Neuronal stem cell (in vitro differentiated cells): ENCODE data around the gene EMP2.

ENCODE experiments used
- DNase-seq: peaks from one replicate; pipeline ENCODE4 v3.0.0-alpha.2; 2013; ENCODE audit warnings: low spot score
- H2AFZ ChIP-seq: one replicate; pipeline ENCODE4 v1.6.1; 2013; ENCODE audit warnings: mild to moderate bottlenecking, low read length, inconsistent platforms
- H2AK5ac ChIP-seq: 2 replicates; pipeline ENCODE4 v1.6.1; 2013; ENCODE audit warnings: low read depth, mild to moderate bottlenecking, inconsistent platforms, low read length, moderate library complexity, mixed read lengths
- H2BK120ac ChIP-seq: 2 replicates; pipeline ENCODE4 v1.6.1; 2013; ENCODE audit warnings: low read depth, mild to moderate bottlenecking, inconsistent platforms, low read length, moderate library complexity, mixed read lengths
- H2BK12ac ChIP-seq: one replicate; pipeline ENCODE4 v1.6.1; 2013; ENCODE audit warnings: low read length, inconsistent platforms
- H2BK15ac ChIP-seq: 2 replicates; pipeline ENCODE4 v1.6.1; 2013; ENCODE audit warnings: mild to moderate bottlenecking, low read length, inconsistent platforms, mixed read lengths
- H2BK5ac ChIP-seq: one replicate; pipeline ENCODE4 v1.6.1; 2013; ENCODE audit warnings: inconsistent platforms, mild to moderate bottlenecking, low read length, moderate library complexity
- H3K14ac ChIP-seq: one replicate; pipeline ENCODE4 v1.6.1; 2013; ENCODE audit warnings: low read length, inconsistent platforms
- H3K18ac ChIP-seq: 2 replicates; pipeline ENCODE4 v1.6.1; 2013; ENCODE audit warnings: low read length, inconsistent platforms
- H3K23ac ChIP-seq: 2 replicates; pipeline ENCODE4 v1.6.1; 2013; ENCODE audit warnings: low read depth, mild to moderate bottlenecking, mixed read lengths, low read length, inconsistent platforms; ENCODE audit not compliant: poor library complexity
- H3K27ac ChIP-seq: replicated peaks from 3 replicates; pipeline ENCODE4 v1.5.1; 2013; ENCODE audit warnings: low read length, inconsistent platforms
- H3K27me3 ChIP-seq, 3 experiments: 2 replicates each; pipeline ENCODE4 v1.6.1; 2013; ENCODE audit warnings: low read length in 3 of 3, mild to moderate bottlenecking in 2 of 3, inconsistent platforms in 1 of 3, low read depth in 1 of 3, mixed read lengths in 1 of 3, moderate library complexity in 1 of 3; ENCODE audit not compliant: control insufficient read depth in 3 of 3, insufficient read depth in 3 of 3
- H3K36me3 ChIP-seq, 2 donors: replicated peaks in 1 of 2; 2 replicates each; pipeline ENCODE4 v1.6.1; 2013; ENCODE audit warnings: low read length in 2 of 2; ENCODE audit not compliant: control insufficient read depth in 2 of 2, insufficient read depth in 2 of 2
- H3K4ac ChIP-seq: 2 replicates; pipeline ENCODE4 v1.6.1; 2013; ENCODE audit warnings: inconsistent platforms, mild to moderate bottlenecking, low read length, moderate library complexity
- H3K4me1 ChIP-seq, 2 donors: 1 replicate in 1 of 2; 2 replicates in 1 of 2; pipeline ENCODE4 v1.6.1; 2013; ENCODE audit warnings: low read length in 2 of 2, low read depth in 1 of 2; ENCODE audit not compliant: control insufficient read depth in 2 of 2, insufficient read depth in 1 of 2
- H3K4me2 ChIP-seq: one replicate; pipeline ENCODE4 v1.6.1; 2013; ENCODE audit warnings: mild to moderate bottlenecking, low read length, inconsistent platforms; ENCODE audit not compliant: insufficient read depth, poor library complexity, severe bottlenecking
- H3K4me3 ChIP-seq, 2 donors: 2 replicates each; pipeline ENCODE4 v1.5.1; 2013; ENCODE audit warnings: low read length in 2 of 2, mild to moderate bottlenecking in 2 of 2, inconsistent platforms in 1 of 2, moderate library complexity in 1 of 2
- H3K79me1 ChIP-seq: one replicate; pipeline ENCODE4 v1.6.1; 2013; ENCODE audit warnings: low read depth, mild to moderate bottlenecking, inconsistent platforms, low read length, moderate library complexity
- H3K9ac ChIP-seq: one replicate; pipeline ENCODE4 v1.6.1; 2013; ENCODE audit warnings: mild to moderate bottlenecking, low read depth, low read length, inconsistent platforms; ENCODE audit not compliant: poor library complexity
- H3K9me3 ChIP-seq, 2 donors: replicated peaks in 1 of 2; 2 replicates each; pipeline versions ENCODE3 to v1.6.1; 2013; ENCODE audit warnings: low read length in 2 of 2, mild to moderate bottlenecking in 2 of 2, inconsistent platforms in 1 of 2, low read depth in 1 of 2, mixed read lengths in 1 of 2, moderate library complexity in 1 of 2; ENCODE audit not compliant: control insufficient read depth in 2 of 2, insufficient read depth in 1 of 2
- H4K8ac ChIP-seq: one replicate; pipeline ENCODE4 v1.6.1; 2013; ENCODE audit warnings: low read depth, mild to moderate bottlenecking, inconsistent platforms, low read length, moderate library complexity
- H4K91ac ChIP-seq: one replicate; pipeline ENCODE4 v1.6.1; 2013; ENCODE audit warnings: low read length, low read depth, mild to moderate bottlenecking, inconsistent platforms; ENCODE audit not compliant: poor library complexity
- WGBS, 2 donors: extraction: QIAGEN DNeasy Blood & Tissue Kit; methylation state at CpG; one replicate each; pipeline ENCODE4 v1.1.7; 2013; ENCODE audit warnings: missing lambda C conversion rate in 2 of 2, mixed read lengths in 1 of 2; ENCODE audit not compliant: insufficient read length in 2 of 2, insufficient replicate concordance in 1 of 2; ENCODE audit errors: extremely low coverage in 2 of 2; 5-methylcytosine and 5-hydroxymethylcytosine counted together

The EMP2 gene

DNA sequence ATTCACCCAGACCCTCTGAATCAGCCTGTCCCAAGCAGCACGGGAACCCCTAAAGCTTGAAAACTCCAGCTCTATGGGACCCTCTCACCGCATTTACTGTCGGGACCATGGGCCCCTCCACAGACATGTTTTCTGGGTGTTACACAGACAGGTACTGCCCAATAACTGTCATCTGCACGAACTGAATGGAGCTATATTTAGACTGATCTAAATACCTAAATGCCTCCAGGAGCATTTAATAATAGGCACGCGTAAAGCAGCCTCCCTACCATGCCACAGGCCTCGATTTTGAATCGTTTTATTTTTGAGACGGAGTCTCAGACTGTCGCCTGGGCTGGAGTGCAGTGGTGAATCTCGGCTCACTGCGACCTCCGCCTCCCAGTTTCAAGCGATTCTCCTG lies 49.7 kb downstream of the EMP2 start:
- Histone ChIP-seq H3K14ac (no peak overlapping the region), H3K23ac (no peak overlapping the region), H2BK15ac (no peak overlapping the region), H2BK12ac (no peak overlapping the region), H3K9ac (no peak overlapping the region), H2BK120ac (no peak overlapping the region), H4K8ac (no peak overlapping the region), H3K18ac (no peak overlapping the region), H3K36me3 (peaks cover 4 to 10% of the 10 kb centered on the region in 2 donors), H3K4me3 (no peak overlapping the region), H2BK5ac (no peak overlapping the region), H3K79me1 (no peaks in the 10 kb centered on the region), H3K27me3 (no peaks in the 10 kb centered on the region), H3K4me2 (no peak overlapping the region), H2AK5ac (no peak overlapping the region), H3K4me1 (no peaks in the 10 kb centered on the region), H3K4ac (no peak overlapping the region), H2AFZ (no peak overlapping the region), H3K9me3 (no peaks in the 10 kb centered on the region), H3K27ac (no peak overlapping the region), H4K91ac (no peak overlapping the region)
- no peak for DNase-seq
- no CpG with 5 or more reads among the region's 14 CpGs for WGBS, 2 donors

- no peak overlapping the region for H2AFZ ChIP-seq
Observed at GRCh38 chr16:10529895-10530669, 50.3 kb downstream of the EMP2 start.

GRCh38 chr16:10528635-10529034 lies 51.8 kb downstream of the EMP2 start:
- Histone ChIP-seq H2BK5ac (no peak overlapping the region), H3K4ac (no peak overlapping the region), H2AFZ (no peak overlapping the region), H2AK5ac (no peak overlapping the region), H3K4me1 (no peaks in the 10 kb centered on the region), H4K8ac (no peak overlapping the region), H3K27ac (no peak overlapping the region), H3K36me3 (peaks cover 4 to 10% of the 10 kb centered on the region in 2 donors), H3K27me3 (no peaks in the 10 kb centered on the region), H2BK15ac (no peak overlapping the region), H3K9ac (no peak overlapping the region), H3K18ac (no peak overlapping the region), H4K91ac (no peak overlapping the region), H3K4me3 (no peak overlapping the region), H3K14ac (no peak overlapping the region), H2BK12ac (no peak overlapping the region), H3K9me3 (no peaks in the 10 kb centered on the region), H3K4me2 (no peak overlapping the region), H2BK120ac (no peak overlapping the region), H3K23ac (no peak overlapping the region), H3K79me1 (no peaks in the 10 kb centered on the region)
- no peak for DNase-seq
- WGBS, 2 donors: no CpG with 5 or more reads among the region's 8 CpGs

More at GRCh38 chr16:10529895-10530669, 50.3 kb downstream of the EMP2 start:
- Histone ChIP-seq H2BK120ac (no peak overlapping the region), H2BK15ac (no peak overlapping the region), H4K91ac (no peak overlapping the region), H3K4ac (no peak overlapping the region), H3K4me3 (no peak overlapping the region), H2BK5ac (no peak overlapping the region), H3K23ac (no peak overlapping the region), H3K14ac (no peak overlapping the region), H3K27me3 (no peaks in the 10 kb centered on the region), H3K4me1 (no peaks in the 10 kb centered on the region), H3K4me2 (no peak overlapping the region), H3K27ac (no peak overlapping the region), H4K8ac (no peak overlapping the region), H3K18ac (no peak overlapping the region), H2BK12ac (no peak overlapping the region), H2AK5ac (no peak overlapping the region), H3K9me3 (no peaks in the 10 kb centered on the region), H3K9ac (no peak overlapping the region), H3K79me1 (no peaks in the 10 kb centered on the region), H3K36me3 (peaks cover 4 to 10% of the 10 kb centered on the region in 2 donors)
- no peak for DNase-seq
- no CpG with 5 or more reads among the region's 1 CpG for WGBS, 2 donors

- no peak for DNase-seq
- Histone ChIP-seq H3K4ac (no peak overlapping the region), H2BK12ac (no peak overlapping the region)
Observed at GRCh38 chr16:10526962-10527361, 53.4 kb downstream of the EMP2 start.

More at GRCh38 chr16:10526962-10527361, 53.4 kb downstream of the EMP2 start:
- H3K27ac ChIP-seq: no peak overlapping the region
- peaks cover 0 to 5% of the 10 kb centered on the region in 2 donors for H3K36me3 ChIP-seq
- no peak overlapping the region for H3K9ac ChIP-seq
- no peak overlapping the region for H2BK5ac ChIP-seq
- H3K27me3 ChIP-seq: no peaks in the 10 kb centered on the region
- no peak overlapping the region for H2BK120ac ChIP-seq
- H3K18ac ChIP-seq: no peak overlapping the region
- H4K91ac ChIP-seq: no peak overlapping the region
- H2BK15ac ChIP-seq: no peak overlapping the region
- H4K8ac ChIP-seq: no peak overlapping the region
- no peaks in the 10 kb centered on the region for H3K79me1 ChIP-seq
- no peak overlapping the region for H3K4me2 ChIP-seq
- H3K9me3 ChIP-seq: no peaks in the 10 kb centered on the region
- H2AK5ac ChIP-seq: no peak overlapping the region
- no peak overlapping the region for H3K4me3 ChIP-seq
- H2AFZ ChIP-seq: no peak overlapping the region
- WGBS, 2 donors: no CpG with 5 or more reads among the region's 7 CpGs
- H3K23ac ChIP-seq: no peak overlapping the region
- H3K14ac ChIP-seq: no peak overlapping the region
- no peaks in the 10 kb centered on the region for H3K4me1 ChIP-seq
